Sigmoid colon (tissue), 7 donors: Measurements from ENCODE around the gene BAHCC1. TPM values are rescaled to one million over a fixed set of nuclear protein-coding genes. Genes with fewer than 3 reads are reported as not detected.

Experiments
- DNase-seq: peaks from one replicate; pipeline ENCODE4 v3.0.0-alpha.2; 2019
- H3K27ac ChIP-seq, 4 donors: fragments of 200-600 bp; sonication (generic); one replicate each; pipeline ENCODE4 v1.5.1; 2016 to 2019; ENCODE audit warnings: mild to moderate bottlenecking in 1 of 4
- H3K27me3 ChIP-seq, 3 donors: fragments of 200-600 bp; sonication (generic); one replicate each; pipeline ENCODE4 v1.5.1; 2019; ENCODE audit warnings: mild to moderate bottlenecking in 1 of 3
- H3K36me3 ChIP-seq, 4 donors: fragments of 200-600 bp; sonication (generic); one replicate each; pipeline ENCODE4 v1.5.1; 2016 to 2019
- H3K4me1 ChIP-seq, 4 donors: fragments of 200-600 bp; sonication (generic); one replicate each; pipeline ENCODE4 v1.5.1; 2017 to 2019
- H3K4me3 ChIP-seq, 4 donors: fragments of 200-600 bp; sonication (generic); one replicate each; pipeline ENCODE4 v1.5.1; 2017 to 2019; ENCODE audit warnings: mild to moderate bottlenecking in 2 of 4, moderate library complexity in 1 of 4
- H3K9me3 ChIP-seq, 4 donors: fragments of 200-600 bp in 3 of 4; sonication (generic) in 3 of 4; one replicate each; pipeline versions ENCODE4 v1.5.1 to v1.6.1; 2013 to 2019
- EP300 ChIP-seq, 4 donors: sonication (generic); formaldehyde crosslinking; IDR thresholded peaks; one replicate each; pipeline ENCODE4 v1.6.1; 2017; ENCODE audit warnings: antibody characterized with exemption in 4 of 4
- POLR2A ChIP-seq, 2 donors: fragments of 450-650 bp; IDR thresholded peaks; one replicate each; pipeline ENCODE4 v1.6.1; 2016; ENCODE audit warnings: antibody characterized with exemption in 2 of 2, mild to moderate bottlenecking in 2 of 2, moderate library complexity in 2 of 2
- POLR2AphosphoS5 ChIP-seq, 4 donors: sonication (generic); formaldehyde crosslinking; IDR thresholded peaks; one replicate each; pipeline ENCODE4 v1.6.1; 2017; ENCODE audit warnings: antibody characterized with exemption in 4 of 4
- WGBS, 2 donors: extraction: QIAGEN DNeasy Blood & Tissue Kit; methylation state at CpG; one replicate each; pipeline ENCODE4 v1.1.7; 2013; 5-methylcytosine and 5-hydroxymethylcytosine counted together
- intact Hi-C: fragments of 100-400 bp; cut with DNase I; formaldehyde crosslinking; loops from one replicate; pipeline ENCODE4 v1.15.1; 2023
- polyA plus RNA-seq, 3 donors: library from polyadenylated mRNA; stranded (reverse); fragments of 200-250 nt; gene quantifications; one replicate each; pipeline ENCODE4 v1.2.3, GENCODE V29; 2013
- total RNA-seq, 4 donors: library from RNA; depleted of rRNA; stranded (reverse); fragments of >200 nt; gene quantifications; one replicate each; pipeline ENCODE4 v1.1.0, GENCODE V29; 2016
- TF ChIP-seq, protein P1 (sequence below), 4 experiments: fragments of 450-650 bp in 3 of 4; fragments of 200-600 bp in 1 of 4; IDR thresholded peaks; one replicate each; pipeline ENCODE4 v1.5.1; 2016 to 2019; ENCODE audit warnings: antibody characterized with exemption in 4 of 4, mild to moderate bottlenecking in 3 of 4, moderate library complexity in 2 of 4
- donor health status: healthy with polysubstance abuse.
- donor health status: Bipolar disorder and iron deficiency.
- donor health status: healthy.

BAHCC1 gene
- total and polyA plus RNA-seq, 7 donors: 1.8 to 18.6 (median 6.4) TPM

DNA sequence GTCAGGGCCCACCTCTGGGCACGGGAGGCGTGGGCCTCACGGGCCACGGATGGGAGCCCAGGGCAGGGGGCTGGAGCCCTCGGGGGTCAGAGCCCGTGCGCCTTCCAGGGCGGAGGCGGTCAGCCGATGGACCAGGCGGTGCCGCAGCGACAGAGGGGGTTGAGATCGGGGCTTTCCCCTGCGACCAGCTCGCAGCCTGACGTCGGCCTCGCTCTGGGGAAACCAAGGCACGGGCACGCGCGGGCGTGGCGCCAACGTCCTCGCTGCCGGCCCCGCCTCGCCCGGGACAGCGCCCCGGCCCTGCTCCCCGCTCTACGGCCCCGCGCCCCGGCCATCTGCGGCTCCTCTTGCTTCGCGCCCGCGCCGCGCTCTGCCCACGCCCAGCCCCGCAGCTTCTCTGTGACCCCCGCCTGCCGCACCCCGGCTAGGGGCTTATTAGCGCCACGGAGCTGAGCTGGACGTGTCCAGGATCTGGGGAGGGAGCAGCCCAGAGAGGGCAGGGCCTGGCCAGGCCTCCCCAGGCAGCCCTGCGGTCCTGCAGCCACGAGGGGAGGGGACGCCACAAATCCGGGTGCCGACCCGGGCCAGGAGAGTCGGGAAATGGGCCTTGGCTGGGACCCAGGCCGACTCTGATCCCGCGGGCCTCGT is 103.8 kb downstream of the BAHCC1 start:
- no peaks in the 10 kb centered on the region for H3K9me3 ChIP-seq
- H3K36me3 ChIP-seq: no peaks in the 10 kb centered on the region
- no peak overlapping the region for H3K27ac ChIP-seq
- TF ChIP-seq POLR2A (IDR thresholded peaks at IDR 0.05) (no peak), EP300 (IDR thresholded peaks at IDR 0.05) (no peak), POLR2AphosphoS5 (IDR thresholded peaks at IDR 0.05) (no peak)
- TF ChIP-seq, protein P1, sequence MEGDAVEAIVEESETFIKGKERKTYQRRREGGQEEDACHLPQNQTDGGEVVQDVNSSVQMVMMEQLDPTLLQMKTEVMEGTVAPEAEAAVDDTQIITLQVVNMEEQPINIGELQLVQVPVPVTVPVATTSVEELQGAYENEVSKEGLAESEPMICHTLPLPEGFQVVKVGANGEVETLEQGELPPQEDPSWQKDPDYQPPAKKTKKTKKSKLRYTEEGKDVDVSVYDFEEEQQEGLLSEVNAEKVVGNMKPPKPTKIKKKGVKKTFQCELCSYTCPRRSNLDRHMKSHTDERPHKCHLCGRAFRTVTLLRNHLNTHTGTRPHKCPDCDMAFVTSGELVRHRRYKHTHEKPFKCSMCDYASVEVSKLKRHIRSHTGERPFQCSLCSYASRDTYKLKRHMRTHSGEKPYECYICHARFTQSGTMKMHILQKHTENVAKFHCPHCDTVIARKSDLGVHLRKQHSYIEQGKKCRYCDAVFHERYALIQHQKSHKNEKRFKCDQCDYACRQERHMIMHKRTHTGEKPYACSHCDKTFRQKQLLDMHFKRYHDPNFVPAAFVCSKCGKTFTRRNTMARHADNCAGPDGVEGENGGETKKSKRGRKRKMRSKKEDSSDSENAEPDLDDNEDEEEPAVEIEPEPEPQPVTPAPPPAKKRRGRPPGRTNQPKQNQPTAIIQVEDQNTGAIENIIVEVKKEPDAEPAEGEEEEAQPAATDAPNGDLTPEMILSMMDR (IDR thresholded peaks at IDR 0.05): no peak
- no peak for DNase-seq
- H3K27me3 ChIP-seq: peaks cover 0 to 4% (median 0%) of the 10 kb centered on the region in 3 donors
- 48 to 68% methylated on average over 64 of the region's 64 CpGs for WGBS, 2 donors
- H3K4me1 ChIP-seq: no peaks in the 10 kb centered on the region
- H3K4me3 ChIP-seq: no peak overlapping the region
- intact Hi-C loops: no loop called here

DNA sequence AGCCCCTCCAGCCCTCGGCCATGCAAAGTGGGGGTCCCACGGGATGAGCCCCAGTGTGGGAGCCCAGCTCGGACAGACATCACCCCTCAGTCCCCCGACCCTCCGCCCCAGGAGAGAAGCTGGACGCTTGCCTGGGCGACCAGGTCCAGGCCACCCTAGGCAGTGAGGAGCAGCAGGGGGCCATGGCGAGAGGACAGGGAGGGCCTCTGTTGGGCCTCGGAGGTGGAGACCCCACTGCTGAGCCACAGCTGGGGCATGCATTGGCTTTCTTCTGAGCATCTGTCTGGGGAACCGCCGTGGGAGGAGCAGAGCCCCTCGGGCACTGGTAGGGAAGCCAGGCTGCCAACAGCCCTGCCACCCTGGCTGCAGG is 104.3 kb downstream of the BAHCC1 start:
- H3K9me3 ChIP-seq: no peaks in the 10 kb centered on the region
- TF ChIP-seq, protein P1 (IDR thresholded peaks at IDR 0.05): no peak
- TF ChIP-seq POLR2AphosphoS5 (IDR thresholded peaks at IDR 0.05) (no peak), EP300 (IDR thresholded peaks at IDR 0.05) (no peak), POLR2A (IDR thresholded peaks at IDR 0.05) (no peak)
- H3K4me1 ChIP-seq: no peaks in the 10 kb centered on the region
- no peaks in the 10 kb centered on the region for H3K36me3 ChIP-seq
- H3K27ac ChIP-seq: no peak overlapping the region
- peaks cover 0 to 4% (median 0%) of the 10 kb centered on the region in 3 donors for H3K27me3 ChIP-seq
- 83 to 85% methylated on average over 12 of the region's 12 CpGs for WGBS, 2 donors
- intact Hi-C loops: no loop called here
- no peak overlapping the region for H3K4me3 ChIP-seq
- DNase-seq: no peak

DNA sequence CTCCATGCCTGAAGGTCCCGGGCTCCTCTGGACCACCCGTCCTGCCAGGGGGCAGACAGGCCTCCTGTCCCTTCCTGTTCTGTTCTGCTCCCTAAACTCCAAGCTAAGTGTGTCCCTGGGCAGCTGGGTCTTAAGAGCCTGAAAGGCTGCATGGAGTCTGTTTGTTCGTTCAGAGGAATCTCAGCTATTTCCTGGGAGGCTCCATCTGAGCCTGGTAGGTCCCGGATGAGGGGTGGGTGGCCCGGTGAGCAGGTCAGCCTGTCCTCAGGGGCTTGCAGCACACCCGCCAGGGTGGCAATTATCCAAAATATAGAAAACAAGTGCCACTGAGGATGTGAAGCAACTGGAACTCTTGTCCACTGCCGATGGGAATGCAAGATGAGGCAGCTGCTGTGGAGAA is 104.8 kb downstream of the BAHCC1 start:
- no peak for DNase-seq
- Histone ChIP-seq H3K36me3 (no peaks in the 10 kb centered on the region), H3K27me3 (peaks cover 0 to 4% (median 0%) of the 10 kb centered on the region in 3 donors), H3K9me3 (no peaks in the 10 kb centered on the region), H3K4me1 (no peaks in the 10 kb centered on the region), H3K4me3 (no peak overlapping the region), H3K27ac (no peak overlapping the region)
- TF ChIP-seq, protein P1 (IDR thresholded peaks at IDR 0.05): no peak
- TF ChIP-seq POLR2AphosphoS5 (IDR thresholded peaks at IDR 0.05): no peak
- WGBS, 2 donors: 72 to 73% methylated on average over 7 of the region's 7 CpGs
- intact Hi-C loops: no loop called here

DNA sequence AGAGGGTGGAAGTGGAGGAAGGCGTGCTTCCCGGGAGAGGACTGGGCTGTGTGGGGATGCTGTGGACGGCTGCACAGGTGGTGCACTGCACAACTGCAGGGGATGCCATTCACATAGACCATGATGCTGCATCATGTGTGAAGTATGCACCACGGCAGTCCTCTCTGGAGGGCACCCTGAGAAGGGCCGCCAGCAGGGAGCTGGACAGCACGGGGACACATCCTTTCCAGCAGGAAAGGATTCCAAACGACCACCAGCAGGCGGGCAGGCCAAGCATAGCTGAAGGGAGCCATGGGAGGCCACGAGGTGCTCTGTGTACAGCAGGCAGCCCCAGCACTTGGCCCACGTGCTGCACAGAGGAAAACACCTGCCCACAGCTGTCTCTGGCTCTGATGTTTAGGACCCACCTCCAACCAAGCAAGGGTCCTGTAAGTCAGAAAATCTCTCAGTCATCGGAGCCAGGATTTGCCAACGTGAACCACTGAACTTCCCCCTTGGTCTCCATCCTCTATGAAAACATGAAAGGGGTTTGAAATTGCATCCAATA is 107.3 kb downstream of the BAHCC1 start:
- H3K4me3 ChIP-seq: no peak overlapping the region
- no peak overlapping the region for H3K27ac ChIP-seq
- no peaks in the 10 kb centered on the region for H3K4me1 ChIP-seq
- peaks cover 0 to 4% (median 0%) of the 10 kb centered on the region in 3 donors for H3K27me3 ChIP-seq
- DNase-seq: no peak
- H3K9me3 ChIP-seq: no peaks in the 10 kb centered on the region
- 65 to 72% methylated on average over 12 of the region's 12 CpGs for WGBS, 2 donors
- no peaks in the 10 kb centered on the region for H3K36me3 ChIP-seq
- intact Hi-C loops: no loop called here
- TF ChIP-seq, protein P1 (IDR thresholded peaks at IDR 0.05): no peak
- TF ChIP-seq POLR2AphosphoS5 (IDR thresholded peaks at IDR 0.05) (no peak), POLR2A (IDR thresholded peaks at IDR 0.05) (no peak), EP300 (IDR thresholded peaks at IDR 0.05) (no peak)

DNA sequence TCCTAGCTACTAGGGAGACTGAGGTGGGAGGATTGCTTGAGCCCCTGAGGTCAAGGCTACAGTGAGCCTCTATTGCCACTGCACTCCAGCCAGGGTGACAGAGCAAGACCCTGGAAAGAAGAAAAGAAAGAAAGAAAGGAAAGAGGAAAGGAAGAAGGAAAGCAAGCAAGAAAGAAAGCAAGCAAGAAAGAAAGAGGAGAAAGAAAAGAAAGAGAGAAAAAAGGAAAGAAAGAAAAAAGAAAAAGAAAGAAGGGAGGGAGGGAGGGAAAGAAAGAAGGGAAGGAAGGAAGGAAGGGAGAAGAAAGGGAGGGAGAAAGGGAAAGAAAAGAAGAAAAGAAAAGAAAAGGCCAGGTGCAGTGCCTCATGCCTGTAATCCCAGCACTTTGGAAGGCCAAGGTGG is 108.4 kb downstream of the BAHCC1 start:
- Histone ChIP-seq H3K4me3 (no peak overlapping the region), H3K9me3 (no peaks in the 10 kb centered on the region), H3K27me3 (peaks cover 0 to 4% (median 0%) of the 10 kb centered on the region in 3 donors), H3K27ac (no peak overlapping the region), H3K36me3 (peaks cover 0 to 4% (median 2%) of the 10 kb centered on the region in 4 donors), H3K4me1 (peaks cover 0 to 4% (median 3%) of the 10 kb centered on the region in 4 donors)
- TF ChIP-seq POLR2A (IDR thresholded peaks at IDR 0.05) (no peak), EP300 (IDR thresholded peaks at IDR 0.05) (no peak), POLR2AphosphoS5 (IDR thresholded peaks at IDR 0.05) (no peak)
- TF ChIP-seq, protein P1 (IDR thresholded peaks at IDR 0.05): no peak
- intact Hi-C loops: no loop called here
- no peak for DNase-seq
